NCI-H1048 (cell line): ENCODE data around the gene RFC1.
"Not testable (repeated sequence)": the region's sequence is repeated elsewhere in the genome, so short reads cannot be mapped to it uniquely, and the experiment has no call there.

Experiments used
- DNase-seq: peaks from one replicate; lab custom pipeline; 2025; lab: John Stamatoyannopoulos, UW

Gene RFC1

DNA sequence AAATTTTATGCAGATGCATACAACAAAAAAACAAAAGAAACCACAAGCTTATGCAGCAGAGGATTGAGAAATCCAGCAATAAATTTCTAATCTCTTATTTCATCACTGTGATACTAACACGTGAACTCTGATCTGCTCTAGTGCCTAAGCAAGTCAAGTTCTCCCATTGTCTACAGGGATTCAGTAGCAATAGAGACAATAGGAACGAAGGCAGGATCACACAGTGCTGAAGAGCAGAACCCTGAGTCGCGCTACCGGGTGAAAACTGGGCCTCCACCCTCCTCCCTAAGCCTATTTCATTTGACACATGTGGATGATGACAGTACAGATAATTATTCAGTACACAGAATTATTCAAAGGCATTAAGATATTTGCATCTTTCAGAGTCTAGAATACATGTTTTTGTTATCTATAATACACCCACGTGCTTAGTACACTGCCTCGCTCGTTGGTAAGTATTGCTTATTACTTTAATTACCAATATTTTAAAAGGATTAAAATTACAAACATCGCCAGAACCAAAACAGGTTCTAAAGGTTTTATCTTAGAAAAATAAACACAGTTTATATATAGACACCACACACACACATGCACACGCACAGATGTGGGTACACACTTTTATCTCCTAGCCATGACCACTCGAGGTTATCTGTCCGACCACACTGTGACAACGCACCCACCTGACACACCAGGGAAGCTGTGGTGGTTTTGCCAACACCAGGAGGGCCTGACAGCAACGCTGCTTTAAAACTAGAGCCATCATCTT is 60.1 kb downstream of the RFC1 start:
- no peak for DNase-seq

DNA sequence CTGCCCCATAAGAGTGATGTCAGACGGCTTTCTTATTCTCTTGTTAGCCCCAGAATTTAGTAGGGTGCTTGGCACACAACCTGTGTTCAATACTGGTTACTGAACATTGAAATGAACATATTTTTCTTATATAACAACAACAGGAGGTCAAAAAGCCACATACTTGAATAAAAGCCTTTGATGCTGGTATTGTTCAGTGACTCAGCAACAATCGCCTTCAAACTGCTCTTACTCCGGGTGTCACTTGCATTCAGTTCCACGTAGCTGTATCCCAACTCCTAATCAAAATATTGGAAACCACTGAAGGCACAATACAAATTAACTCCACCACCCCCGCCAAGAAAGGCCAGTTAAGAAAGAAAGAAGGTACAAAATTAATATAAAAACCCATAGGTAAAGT is 61.5 kb downstream of the RFC1 start:
- DNase-seq: no peak

DNA sequence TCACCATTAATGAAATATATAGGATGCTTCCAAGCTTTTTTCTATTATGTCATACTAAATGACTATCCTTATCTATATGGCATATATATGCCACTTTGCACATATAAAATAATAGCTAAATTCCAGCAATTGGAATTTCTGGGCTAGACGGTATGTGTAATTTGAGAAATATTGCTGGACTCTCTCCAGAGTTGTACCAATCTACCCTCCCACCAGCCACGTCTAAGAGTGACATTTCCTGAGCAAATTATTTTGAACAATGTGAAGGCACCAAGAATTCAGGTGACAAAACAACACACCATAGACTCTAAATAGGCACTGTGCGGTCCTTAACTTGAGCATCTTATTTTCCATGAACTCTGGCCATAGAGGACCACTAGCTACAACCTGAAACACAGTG is 62.3 kb downstream of the RFC1 start:
- no peak for DNase-seq

DNA sequence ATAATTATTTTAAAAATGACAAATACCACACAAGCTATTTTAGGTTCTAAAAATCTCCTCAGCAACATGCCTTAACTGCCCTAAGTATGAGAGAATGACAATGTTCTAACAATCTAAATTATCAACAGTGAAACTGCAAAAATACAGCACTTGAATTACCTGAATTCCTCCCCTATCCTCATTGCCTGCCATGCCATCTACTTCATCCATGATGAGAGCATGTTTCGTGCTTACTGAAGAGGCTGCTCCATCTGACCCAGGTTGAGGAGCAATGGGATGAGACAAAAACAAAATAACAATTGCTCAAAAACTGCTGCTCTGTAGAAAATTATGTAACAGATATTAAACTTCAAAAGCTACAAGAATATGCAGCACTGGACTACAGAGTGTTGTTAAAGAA is 63.3 kb downstream of the RFC1 start:
- no peak for DNase-seq

DNA sequence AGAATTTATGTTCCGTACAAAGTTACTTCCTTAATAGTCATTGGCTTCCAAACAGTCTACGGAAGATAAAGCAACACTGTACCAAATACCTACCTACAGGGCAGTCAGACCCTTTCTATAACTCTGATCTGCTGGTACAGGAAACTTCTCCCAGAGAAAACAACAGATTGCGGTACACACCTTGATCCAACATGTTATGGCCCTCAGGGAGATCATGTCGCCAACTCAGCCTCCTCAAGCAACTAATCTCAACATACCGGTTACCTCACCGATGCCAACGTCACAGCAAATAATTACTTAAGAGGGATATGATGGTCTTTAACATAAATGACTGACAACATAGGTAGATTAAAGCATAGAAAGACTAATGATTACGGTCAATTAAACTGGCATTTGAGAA is 70.4 kb downstream of the RFC1 start:
- DNase-seq: no peak

DNA sequence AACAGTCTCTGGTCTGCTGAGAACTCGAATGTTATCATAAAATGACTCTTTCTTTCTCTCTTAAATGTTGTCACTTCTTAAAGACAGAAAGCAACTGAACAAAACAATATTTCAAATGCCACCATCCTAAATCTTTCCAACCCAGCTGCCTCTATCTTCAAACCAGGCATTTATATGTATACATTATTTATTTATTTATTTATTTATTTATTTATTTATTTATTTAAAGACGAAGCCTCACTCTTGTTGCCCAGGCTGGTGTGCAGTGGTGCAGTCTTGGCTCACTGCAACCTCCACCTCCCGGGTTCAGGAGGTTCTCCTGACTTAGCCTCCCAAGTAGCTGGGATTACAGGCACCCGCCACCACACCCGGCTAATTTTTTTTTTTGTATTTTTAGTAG is 73.7 kb downstream of the RFC1 start:
- DNase-seq: not testable (repeated sequence)

DNA sequence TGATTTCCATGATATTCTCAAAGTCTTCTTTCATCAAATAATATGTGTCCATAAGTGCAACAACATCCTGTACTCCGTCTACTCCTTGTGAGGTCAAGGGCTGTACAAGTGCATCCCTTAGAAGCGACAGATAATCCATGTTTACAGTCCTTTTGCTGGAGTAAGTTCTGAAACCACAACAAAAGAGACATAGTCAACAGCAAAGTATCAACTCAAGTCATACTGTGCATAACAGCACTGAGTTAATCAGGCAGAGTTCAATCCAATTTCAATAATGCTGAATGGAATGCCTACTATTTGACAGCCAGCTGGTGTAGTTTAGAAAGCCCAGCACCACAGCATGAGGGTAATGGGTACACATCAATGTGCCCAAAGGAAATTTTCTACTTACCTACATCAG is 74.5 kb downstream of the RFC1 start:
- no peak for DNase-seq

DNA sequence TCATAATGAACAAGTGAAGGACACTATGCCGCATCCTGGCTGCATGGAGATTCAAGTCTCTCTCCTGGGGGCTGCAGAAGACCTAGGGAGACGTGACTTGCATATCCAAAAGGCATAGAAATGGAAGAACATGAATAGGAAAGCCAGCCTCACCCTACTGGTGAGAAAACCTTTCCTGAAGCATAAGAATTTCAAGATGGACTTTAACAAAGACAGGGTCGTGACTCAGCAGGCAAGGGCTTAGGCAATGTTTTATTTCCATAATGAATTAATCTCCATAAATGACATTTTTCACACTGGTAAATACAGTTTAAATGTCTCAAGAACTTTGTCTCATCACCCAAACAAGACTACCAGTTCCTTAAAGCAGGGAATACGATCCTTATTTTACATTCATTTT is 78.9 kb downstream of the RFC1 start:
- DNase-seq: no peak

DNA sequence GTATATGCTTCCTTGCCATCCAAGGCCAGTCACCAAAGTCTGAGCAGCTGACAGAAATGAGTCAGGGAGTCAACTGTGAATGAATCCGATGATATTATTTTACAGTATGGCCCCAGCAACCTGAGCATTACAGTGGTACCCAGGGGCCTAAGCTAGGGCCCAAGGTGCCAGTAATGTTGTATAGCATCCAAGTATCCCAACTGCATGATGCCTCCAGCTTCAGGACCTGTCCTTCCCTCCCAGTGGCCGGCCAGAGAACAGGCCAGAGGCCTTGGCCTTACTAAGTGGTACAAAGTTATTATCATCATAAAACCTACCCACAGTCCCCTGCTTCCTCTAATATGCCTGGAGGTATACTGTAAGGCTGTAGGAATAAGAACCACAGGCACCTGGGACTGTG is 79.9 kb downstream of the RFC1 start:
- no peak for DNase-seq

DNA sequence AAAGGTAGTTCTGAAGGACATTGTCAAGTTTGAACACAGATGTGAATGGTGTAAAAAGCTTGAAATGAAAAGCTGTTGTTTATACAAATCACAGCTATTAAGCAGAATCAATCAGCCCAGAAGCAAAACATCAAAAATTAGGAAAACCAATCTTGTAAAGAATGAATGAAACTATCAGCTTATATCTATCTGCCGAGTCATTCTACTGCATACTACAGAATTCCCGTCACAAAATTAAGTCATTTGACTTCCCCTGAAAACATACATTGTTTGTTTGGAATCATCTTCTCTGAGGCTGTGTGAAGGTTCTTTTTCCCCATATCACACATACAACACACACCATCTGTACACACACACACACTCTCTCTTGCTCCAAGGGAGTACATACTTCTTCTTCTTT is 80.3 kb downstream of the RFC1 start:
- no peak for DNase-seq

DNA sequence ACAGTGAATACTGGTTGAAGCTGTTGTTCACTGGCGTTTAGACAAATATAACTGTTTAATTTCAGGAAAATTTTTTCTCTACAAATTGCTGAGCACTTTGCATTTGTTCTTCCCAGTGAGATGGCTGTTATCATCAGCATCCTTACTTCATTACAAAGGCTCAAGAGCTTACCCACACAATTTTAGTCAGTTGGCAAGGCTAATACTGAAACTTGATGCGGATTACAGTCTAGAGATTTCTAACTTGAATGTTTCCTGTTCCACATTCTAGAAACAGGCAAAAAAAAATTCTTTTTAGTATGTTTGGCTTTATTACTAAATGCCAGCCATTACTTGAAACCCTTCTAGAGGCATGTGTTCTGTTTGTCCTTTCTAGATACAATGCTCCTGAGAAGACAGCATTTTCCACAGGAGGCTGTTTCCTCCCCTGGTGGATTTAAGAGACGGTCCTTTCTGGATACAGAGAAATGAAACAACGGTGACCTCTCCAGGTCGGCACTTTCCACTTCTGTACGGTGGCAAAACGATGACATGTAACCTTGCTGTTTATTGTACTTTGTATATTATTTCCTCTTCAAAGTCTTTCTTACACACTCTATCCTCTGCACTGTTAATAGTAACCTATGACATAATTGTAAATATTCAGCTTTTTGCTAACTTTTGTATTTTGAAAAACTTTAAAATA is 80.9 kb downstream of the RFC1 start:
- DNase-seq: no peak

DNA sequence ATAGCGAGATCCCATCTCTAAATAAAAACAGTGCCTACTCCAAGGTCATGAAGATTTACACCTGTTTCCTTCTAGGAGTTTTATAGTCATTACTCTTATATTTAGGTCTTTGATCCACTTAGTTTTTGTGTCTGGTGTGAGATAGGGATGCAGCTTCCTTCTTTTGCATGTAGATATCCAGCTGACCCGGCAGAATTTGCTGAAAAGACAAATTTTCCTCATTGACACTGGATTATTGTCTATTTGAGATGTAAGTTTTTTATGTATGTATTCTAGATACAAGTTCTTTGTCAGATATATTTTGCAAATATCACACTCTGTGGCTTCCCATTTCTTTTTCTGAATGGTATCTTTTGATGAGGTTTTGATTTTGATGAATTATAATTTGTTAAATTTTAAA is 85.4 kb downstream of the RFC1 start:
- DNase-seq: no peak

DNA sequence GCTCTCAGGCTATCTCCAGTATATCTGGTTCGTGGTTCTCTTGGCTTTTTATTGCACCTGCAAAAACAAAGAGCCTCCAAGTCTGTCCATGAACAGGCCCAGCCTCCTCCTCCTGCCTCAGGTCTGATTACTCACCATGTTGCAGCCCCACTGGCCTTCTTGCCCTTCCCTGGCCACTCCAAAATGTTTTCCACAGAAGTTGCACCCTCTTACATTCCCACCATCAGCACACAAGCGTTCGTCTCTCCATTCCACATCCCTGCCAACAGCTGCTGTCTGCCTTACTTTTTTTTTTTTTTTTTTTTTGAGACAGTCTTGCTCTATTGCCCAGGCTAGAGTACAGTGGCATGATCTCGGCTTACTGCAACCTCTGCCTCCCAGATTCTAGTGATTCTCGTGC is 86.7 kb downstream of the RFC1 start:
- DNase-seq: no peak

DNA sequence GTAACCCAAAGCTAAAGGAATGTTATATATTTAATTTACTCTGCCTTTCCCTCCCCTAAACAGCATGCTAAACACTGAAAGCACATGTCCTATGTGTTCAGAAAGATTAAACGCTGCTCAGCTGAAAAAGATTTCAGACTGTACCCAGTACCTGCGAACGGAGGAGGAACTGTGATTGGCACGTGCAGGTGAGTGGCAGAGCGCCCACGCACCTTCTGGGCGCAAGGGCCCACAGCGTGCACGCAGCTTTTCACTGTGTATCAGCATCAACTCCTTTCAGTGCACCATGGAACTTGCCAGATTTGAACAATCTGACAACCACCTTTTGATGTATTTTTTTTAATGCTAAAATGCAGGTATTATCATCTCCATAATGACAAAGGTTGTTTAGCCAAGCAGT is 87.7 kb downstream of the RFC1 start:
- no peak for DNase-seq

DNA sequence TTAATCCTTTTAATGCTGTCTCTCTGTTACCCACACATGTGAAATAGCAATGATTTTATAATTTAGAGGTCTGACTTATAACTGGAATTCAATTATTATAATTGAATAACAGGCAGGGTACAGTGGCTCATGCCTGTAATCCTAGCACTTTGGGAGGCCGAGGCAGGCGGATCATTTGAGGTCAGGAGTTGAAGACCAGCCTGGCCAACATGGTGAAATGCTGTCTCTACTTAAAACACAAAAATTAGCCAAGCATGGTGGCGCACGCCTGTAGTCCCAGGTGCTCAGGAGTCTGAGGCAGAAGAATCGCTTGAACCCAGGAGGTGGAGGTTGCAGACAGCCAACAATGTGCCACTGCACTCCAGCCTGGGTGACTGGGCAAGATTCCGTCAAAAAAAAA is 88.5 kb downstream of the RFC1 start:
- not testable (repeated sequence) for DNase-seq

DNA sequence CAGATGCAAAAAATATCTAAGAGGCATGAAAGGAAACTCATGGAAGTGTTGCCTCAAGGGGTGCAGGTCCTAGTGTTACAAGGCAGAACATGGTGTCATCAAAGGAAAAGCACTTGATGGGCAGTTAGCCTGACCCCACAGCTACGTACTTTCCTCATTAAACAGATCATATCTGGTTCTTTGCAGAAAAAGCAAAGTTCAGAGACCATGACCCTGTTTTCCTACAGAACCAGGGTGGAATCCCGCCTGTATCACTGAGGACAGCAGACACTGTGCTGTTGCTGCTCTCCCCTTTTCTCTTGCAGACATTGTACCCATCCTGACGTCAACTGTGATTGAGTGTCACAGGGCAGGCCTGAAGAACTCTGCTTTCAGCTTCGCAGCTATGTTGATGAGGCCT is 91.7 kb downstream of the RFC1 start:
- no peak for DNase-seq

DNA sequence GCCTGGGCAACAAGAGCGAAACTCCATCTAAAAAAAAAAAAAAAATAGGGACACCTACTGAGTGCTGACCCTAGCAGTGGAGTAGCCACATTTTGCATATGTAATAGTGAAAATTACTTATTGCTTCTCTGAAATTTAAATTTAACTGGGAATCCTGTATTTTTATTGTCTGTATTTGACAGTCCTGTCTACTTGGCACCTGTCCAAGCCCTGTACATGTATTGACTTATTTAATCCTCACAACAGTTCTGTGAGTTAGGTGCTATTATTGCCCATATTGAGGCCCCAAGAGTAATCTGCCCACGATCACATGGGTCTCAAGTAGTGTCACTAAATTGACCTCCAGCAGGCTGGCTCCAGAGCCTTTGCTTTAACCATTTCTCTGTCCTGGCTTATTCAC is 102.3 kb downstream of the RFC1 start:
- DNase-seq: peak; percentile 18

DNA sequence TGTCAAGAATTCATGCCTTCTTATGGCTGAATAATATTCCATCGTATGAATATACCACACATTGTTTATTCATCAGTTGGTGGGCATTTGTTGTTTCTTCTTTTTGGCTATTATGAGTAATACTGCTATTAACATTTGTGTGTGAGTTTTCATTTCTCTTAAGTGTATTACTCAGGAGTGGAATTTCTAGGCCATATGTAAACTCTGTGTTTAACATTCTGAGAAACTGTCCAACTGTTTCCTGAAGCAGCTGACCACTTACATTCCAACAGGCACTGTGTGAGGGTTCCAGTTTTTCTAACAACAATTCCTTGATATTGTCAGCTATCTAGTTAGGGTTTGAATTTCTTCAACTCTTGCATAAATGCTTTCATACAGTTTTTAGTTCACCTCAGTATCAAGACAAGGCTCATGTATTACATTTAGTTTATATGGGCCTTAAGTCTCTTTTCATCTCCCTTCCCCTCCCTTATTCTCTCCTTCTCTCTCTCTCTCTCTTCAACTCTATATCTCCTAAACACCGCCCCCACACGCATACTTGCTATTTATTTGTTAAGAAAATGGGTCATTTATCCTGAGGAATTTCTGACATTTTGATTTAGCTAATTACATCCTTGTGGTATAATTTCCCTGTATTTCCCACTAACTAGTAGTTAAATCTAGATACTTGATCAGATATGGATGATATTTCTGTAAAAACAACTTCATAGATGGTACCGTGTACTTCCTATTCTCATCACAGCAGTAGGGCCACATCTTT is 106.4 kb downstream of the RFC1 start:
- no peak for DNase-seq

DNA sequence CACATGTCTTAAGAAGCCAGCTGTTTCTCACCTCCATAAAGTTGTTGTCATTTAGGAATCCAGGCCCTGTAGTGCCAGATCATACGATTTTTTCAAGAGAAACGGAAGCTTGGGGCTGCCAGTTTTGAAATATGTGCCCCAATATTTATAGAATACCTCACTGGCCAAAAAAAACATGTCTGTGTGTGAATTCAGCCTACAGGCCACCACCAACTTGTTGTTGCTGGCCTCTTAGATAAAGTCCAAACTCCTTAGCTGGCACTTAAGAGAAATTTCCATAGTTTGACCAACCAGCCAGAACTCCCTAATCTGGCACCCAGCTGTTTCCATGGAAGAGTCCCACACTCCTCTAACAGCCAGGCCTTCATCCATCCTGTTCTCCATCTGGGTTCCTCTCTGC is 109.7 kb downstream of the RFC1 start:
- no peak for DNase-seq

DNA sequence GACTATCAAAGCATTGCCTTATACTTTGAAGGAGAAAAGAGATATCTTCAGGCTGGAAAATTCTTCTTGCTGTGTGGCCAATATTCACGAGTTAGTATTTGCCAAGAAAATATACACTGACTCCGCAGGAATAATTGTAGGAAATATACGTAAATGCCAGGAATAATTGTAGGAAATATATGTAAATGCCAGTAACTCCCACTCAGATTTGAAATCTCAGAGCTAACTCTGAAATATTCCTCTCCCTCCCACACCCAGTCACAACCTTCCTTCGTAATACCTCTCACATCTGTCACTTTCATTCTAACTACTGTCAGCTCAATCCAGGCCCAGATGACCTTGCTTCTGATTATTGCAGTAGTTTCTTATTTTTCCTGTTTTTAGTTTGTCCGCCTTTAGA is 110.3 kb downstream of the RFC1 start:
- no peak for DNase-seq

DNA sequence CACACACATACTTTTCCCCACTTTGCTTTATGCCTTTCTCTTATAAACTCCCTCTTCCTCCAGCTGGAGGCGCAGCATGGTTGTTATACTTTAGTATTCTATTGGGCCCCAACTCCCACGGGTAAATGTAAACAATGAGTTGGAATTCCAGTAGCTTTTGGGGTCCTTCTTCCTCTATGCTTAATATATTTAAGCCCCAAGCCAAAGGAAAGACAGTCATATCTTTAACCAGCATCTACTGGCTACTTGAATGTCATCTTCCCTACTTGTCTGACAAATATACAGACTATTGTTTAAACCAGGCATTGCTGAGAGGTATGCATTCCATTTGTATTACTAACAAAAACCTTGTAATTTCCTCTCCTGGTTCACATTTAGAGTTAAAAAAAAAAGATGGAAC is 110.9 kb downstream of the RFC1 start:
- no peak for DNase-seq

DNA sequence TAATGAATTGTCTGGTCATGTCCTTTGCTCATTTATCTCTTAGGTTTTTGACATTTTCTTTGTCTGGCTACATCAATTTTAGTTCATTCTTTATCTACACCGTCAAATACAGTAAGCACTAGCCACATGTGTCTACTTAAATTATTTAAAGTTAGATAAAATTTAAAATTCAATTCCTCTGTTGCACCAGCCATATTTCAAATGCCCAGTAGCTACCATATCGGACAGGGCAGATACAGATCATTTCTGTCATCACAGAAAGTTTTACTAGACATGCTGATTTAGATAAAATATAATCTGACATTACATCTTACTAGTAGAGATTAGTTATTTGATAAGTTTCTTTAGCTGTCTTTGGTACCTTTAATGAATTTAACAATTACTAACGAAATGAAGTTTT is 122.7 kb downstream of the RFC1 start:
- DNase-seq: no peak
